ENCODE results near the gene SYT6.

- TF ChIP-seq POLR2A (IDR thresholded peaks at IDR 0.05) (no peak), CTCF (IDR thresholded peaks at IDR 0.05) (no peak)
Observed at GRCh38 chr1:114150016-114150415, 3.7 kb downstream of the SYT6 start.
